AG04450 (cell line): Measurements from ENCODE around the gene ATAD3C. TPM values are rescaled to one million over a fixed set of nuclear protein-coding genes. Genes with fewer than 3 reads are reported as not detected.

ENCODE experiments used
- CTCF ChIA-PET: fragments of 300-600, 350-600 bp; formaldehyde crosslinking; extraction: SDS; loops from one replicate; lab custom pipeline; 2022; ENCODE audit warnings: antibody characterized with exemption, inconsistent platforms; lab: Charles Lee
- POLR2A ChIA-PET: fragments of 350-600 bp; formaldehyde crosslinking; extraction: SDS; loops from one replicate; lab custom pipeline; 2021; ENCODE audit warnings: antibody characterized with exemption, inconsistent platforms; lab: Yijun Ruan, JAX
- DNase-seq: peaks from one replicate; pipeline ENCODE4 v3.0.0-alpha.2; 2011; ENCODE audit warnings: low read depth, low spot score
- H3K27ac ChIP-seq: one replicate; pipeline ENCODE4 v1.5.1; 2012; ENCODE audit warnings: low read depth, low read length, control low read depth
- H3K27me3 ChIP-seq: one replicate; pipeline ENCODE4 v1.6.0; 2012; ENCODE audit warnings: low read length; ENCODE audit not compliant: control insufficient read depth, insufficient read depth
- H3K4me3 ChIP-seq: 2 replicates; pipeline ENCODE4 v1.5.1; 2011; ENCODE audit warnings: mild to moderate bottlenecking, low read depth, low read length, control low read depth
- H3K9me3 ChIP-seq: 2 replicates; pipeline ENCODE4 v1.5.1; 2012; ENCODE audit warnings: low read length; ENCODE audit not compliant: control insufficient read depth, insufficient read depth
- polyA plus RNA-seq: library from polyadenylated mRNA; depleted of rRNA; stranded (reverse); fragments of >200 nt; gene quantifications from 2 replicates; pipeline ENCODE4 v1.2.3, GENCODE V29; 2011
- TF ChIP-seq, protein P1 (sequence below): IDR thresholded peaks from 2 replicates; pipeline ENCODE4 v1.5.1; 2011; ENCODE audit warnings: low read depth, low read length, control low read depth, inconsistent platforms

Gene ATAD3C
- polyA plus RNA-seq, 1 experiment = not detected

DNA sequence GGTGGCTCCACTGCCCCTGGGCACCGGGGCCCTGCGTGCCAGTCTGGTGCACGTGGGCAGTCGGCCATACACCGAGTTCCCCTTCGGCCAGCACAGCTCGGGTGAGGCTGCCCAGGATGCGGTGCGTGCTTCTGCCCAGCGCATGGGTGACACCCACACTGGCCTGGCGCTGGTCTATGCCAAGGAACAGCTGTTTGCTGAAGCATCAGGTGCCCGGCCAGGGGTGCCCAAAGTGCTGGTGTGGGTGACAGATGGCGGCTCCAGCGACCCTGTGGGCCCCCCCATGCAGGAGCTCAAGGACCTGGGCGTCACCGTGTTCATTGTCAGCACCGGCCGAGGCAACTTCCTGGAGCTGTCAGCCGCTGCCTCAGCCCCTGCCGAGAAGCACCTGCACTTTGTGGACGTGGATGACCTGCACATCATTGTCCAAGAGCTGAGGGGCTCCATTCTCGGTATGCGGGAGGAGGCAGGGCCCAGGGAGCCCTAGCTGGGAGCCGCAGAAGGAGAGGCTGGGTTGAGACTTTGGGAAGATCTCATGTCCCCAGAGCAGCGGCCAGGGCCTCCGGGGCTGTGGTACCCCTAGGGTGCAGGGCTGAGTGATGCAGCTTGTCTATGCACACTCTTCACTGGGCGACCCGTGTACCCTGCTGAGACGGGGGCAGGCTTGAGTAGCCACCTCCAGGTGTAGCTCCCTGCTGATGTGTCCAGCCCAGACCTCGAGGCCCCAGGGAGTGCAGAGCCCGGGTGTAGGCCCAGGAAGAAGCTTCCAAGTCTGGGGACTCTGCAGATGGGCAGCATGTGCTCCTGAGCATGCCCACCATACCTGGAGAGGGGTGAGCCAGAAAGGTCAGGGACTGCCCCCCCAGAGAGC lies 12.2 kb upstream of the ATAD3C start:
- TF ChIP-seq, protein P1, sequence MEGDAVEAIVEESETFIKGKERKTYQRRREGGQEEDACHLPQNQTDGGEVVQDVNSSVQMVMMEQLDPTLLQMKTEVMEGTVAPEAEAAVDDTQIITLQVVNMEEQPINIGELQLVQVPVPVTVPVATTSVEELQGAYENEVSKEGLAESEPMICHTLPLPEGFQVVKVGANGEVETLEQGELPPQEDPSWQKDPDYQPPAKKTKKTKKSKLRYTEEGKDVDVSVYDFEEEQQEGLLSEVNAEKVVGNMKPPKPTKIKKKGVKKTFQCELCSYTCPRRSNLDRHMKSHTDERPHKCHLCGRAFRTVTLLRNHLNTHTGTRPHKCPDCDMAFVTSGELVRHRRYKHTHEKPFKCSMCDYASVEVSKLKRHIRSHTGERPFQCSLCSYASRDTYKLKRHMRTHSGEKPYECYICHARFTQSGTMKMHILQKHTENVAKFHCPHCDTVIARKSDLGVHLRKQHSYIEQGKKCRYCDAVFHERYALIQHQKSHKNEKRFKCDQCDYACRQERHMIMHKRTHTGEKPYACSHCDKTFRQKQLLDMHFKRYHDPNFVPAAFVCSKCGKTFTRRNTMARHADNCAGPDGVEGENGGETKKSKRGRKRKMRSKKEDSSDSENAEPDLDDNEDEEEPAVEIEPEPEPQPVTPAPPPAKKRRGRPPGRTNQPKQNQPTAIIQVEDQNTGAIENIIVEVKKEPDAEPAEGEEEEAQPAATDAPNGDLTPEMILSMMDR = no peak
- CTCF ChIA-PET = interaction anchor here (0.9 to 1.1 kb wide), 2 partner anchors 38 to 67 kb away, joined by 3 read pairs; partner anchors contain the start of gene CCNL2

DNA sequence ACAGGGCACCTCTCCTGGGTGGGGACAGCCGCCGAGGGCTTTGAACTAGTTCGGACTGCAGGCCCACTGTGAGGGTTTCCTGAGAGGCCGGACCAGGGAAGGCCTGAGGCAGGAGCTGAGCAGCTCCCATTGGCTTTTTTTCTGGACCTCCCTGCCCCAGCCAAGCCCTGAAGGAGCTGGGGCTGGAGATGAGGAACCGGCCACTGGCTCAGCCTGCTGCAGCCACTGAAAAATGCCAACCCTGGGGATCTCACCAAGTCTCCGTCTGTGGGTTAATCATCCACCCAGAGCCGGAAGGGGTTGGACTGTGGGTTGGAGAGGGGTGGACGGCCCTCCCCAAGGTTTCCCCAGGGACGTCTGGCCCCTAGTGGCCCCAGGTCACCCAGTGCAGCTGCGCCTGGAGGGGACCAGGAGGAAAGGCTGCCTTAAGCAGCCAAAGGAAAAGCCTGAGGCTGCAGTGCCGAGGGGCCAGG lies 11.5 kb upstream of the ATAD3C start:
- DNase-seq = no peak
- Histone ChIP-seq H3K27ac (no peak overlapping the region), H3K4me3 (no peak overlapping the region), H3K9me3 (no peaks in the 10 kb centered on the region; the same call in 1 of the 2 replicates), H3K27me3 (no peaks in the 10 kb centered on the region)
- TF ChIP-seq, protein P1 = no peak
- POLR2A ChIA-PET = interaction anchor here (1.2 kb wide), 1 partner anchor 39 kb away, joined by 3 read pairs; the partner anchor contains the start of gene CCNL2
- CTCF ChIA-PET = no interaction called here

More for the DNA sequence above, 12.2 kb upstream of the ATAD3C start:
- H3K27me3 ChIP-seq = no peaks in the 10 kb centered on the region
- DNase-seq = no peak
- POLR2A ChIA-PET = interaction anchor here (1.2 kb wide), 1 partner anchor 38 kb away, joined by 3 read pairs; the partner anchor contains the start of gene CCNL2
- no peak overlapping the region for H3K27ac ChIP-seq
- H3K4me3 ChIP-seq = no peak overlapping the region
- H3K9me3 ChIP-seq = no peaks in the 10 kb centered on the region; the same call in 1 of the 2 replicates

DNA sequence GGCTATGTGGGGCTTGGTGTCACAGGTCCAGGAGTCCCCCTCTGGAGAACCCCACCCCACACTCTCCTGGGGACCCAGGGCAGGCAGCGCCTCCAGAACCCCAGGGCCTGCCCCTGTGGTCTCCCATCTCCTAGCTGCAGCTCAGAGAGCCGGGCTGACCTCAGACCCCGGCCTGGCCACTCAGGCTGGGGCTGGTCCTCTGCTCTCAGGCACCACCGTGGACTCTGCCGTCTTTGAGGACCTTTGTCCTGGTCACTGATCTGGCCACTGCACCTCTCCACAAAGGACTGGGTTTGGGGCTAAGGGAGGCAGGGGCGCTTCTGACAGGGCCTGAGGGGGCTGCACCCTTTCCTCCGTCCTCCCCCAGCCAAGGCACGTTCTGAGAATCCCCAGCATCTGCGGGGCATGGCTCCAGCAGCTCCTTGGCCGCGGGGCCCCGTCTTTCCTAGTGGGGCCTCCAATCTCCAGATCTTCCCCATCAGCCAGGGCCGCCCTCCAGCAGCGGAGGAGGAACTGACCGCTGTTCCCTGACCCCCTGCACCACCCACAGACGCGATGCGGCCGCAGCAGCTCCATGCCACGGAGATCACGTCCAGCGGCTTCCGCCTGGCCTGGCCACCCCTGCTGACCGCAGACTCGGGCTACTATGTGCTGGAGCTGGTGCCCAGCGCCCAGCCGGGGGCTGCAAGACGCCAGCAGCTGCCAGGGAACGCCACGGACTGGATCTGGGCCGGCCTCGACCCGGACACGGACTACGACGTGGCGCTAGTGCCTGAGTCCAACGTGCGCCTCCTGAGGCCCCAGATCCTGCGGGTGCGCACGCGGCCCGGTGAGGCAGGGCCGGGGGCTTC lies 10.7 kb upstream of the ATAD3C start:
- H3K4me3 ChIP-seq = no peak overlapping the region
- no peak for DNase-seq
- H3K9me3 ChIP-seq = no peaks in the 10 kb centered on the region; the same call in 1 of the 2 replicates
- POLR2A ChIA-PET = no interaction called here
- H3K27me3 ChIP-seq = no peaks in the 10 kb centered on the region
- TF ChIP-seq, protein P1 = no peak
- H3K27ac ChIP-seq = no peak overlapping the region
- CTCF ChIA-PET = no interaction called here

DNA sequence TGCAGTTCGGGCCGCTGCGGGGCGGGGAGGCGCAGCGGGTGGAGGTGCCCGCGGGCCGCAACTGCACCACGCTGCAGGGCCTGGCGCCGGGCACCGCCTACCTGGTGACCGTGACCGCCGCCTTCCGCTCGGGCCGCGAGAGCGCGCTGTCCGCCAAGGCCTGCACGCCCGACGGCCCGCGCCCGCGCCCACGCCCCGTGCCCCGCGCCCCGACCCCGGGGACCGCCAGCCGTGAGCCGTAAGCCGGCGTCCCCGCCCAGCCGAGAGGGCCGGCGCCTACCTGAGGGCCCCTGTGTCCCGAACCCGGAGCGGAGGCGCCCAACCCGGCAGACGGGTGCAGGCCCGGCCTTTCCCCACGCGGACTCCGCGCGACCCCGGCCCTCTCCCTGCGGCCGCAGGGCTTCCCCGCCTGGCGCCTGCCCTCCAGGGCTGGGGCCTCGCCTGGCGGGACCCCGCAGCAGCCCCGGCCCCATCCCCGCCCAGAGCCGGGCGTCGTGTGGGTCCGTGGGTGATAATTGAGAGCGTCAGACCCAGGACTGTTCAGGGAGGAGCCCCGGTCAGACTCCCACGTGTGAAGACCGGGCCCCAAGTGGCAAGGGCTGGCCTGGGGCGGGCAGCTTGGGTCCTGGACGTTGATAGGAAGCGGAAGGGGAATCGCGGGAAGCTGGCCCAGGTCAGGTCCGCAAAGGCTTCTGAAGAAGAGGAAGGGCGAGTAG lies 9.8 kb upstream of the ATAD3C start:
- no peaks in the 10 kb centered on the region for H3K27me3 ChIP-seq
- H3K27ac ChIP-seq = no peak overlapping the region
- ChIA-PET CTCF (interaction anchor here (2.4 kb wide), 1 partner anchor 10 kb away, joined by 13 read pairs; no protein-coding TSS in a partner anchor), POLR2A (no interaction called here)
- H3K4me3 ChIP-seq = no peak overlapping the region
- DNase-seq = no peak
- H3K9me3 ChIP-seq = no peaks in the 10 kb centered on the region; the same call in 1 of the 2 replicates
- TF ChIP-seq, protein P1 = no peak
